GM08714 (cell line): ENCODE results near the gene DMC1.

Source experiments
- H3K4me3 ChIP-seq: fragments of 200-500 bp; sonication (Bioruptor generic); 2 replicates; pipeline ENCODE4 v1.5.1; 2014; ENCODE audit warnings: mild to moderate bottlenecking, low read length, inconsistent platforms
- ZNF274 ChIP-seq: IDR thresholded peaks from 2 replicates; pipeline ENCODE4 v1.6.1; 2012; ENCODE audit warnings: mild to moderate bottlenecking, low read depth, low read length

The DMC1 gene

DNA sequence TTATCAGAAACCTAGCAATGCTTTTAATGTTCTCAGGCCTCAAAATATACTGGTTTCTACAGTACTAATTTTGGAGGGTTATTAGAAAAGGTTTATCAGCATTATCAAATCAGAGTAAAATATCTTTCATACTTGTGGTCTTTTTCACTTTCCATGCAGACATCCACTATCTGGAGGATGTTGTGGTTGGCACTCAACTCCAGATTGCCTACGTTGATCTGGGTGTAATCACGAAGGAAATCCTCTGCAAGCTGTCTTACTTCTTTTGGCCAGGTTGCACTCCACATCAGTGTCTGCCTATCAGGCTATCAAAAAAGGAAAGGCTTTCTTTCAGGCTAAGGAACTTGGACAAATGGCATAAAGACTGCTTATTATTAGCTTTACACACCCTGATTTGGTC lies 75.5 kb downstream of the DMC1 start:
- TF ChIP-seq ZNF274 = no peak
- no peak overlapping the region for H3K4me3 ChIP-seq

DNA sequence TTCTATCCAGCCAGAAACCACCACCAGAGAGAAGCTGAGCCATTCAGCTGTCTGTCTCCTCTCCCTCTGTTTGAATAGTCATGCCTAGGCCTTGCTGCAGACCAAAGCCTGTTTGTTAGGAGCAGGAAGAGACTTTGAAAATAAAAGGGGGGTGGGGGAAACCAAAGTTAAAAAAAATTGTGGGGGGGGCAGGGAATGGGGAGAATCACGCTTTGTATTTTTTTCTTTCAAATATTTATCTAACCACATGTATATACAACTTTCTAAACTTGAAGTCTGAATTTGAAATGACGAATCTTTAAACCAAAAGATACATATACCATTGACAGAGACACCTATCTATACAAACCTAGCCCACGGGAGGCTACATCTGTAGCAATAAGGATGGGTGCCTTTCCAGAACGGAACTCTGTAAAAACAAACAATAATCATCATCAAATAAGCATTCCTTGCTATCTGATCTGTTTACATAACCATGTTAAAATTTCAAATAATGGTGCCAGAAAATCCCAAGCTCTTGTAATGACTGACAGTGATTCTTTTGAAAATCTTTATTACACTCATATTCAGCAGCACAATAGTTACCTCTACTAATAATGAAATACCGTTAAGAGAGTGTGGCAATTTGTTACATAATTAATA lies 78.2 kb downstream of the DMC1 start:
- H3K4me3 ChIP-seq = no peak overlapping the region
- TF ChIP-seq ZNF274 = no peak

DNA sequence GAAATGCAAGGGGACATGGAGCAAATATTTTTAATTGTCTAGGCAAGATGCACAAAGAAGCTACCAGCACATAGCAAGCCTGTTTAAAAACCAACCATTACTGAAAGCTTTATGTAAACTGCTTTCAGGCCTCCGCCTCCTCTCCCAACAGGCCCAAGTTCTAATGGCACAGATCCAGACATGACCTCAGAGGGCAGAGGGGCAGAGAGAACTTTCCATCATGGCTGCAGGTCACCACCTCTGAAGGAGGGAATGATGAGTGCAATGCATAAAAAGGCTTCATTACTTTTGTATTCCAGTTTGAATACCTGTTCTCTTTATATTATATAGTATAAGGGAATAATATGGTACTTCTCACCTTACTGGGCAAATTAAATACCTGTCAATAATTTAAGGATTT lies 79.1 kb downstream of the DMC1 start:
- no peak for TF ChIP-seq ZNF274
- H3K4me3 ChIP-seq = no peak overlapping the region

DNA sequence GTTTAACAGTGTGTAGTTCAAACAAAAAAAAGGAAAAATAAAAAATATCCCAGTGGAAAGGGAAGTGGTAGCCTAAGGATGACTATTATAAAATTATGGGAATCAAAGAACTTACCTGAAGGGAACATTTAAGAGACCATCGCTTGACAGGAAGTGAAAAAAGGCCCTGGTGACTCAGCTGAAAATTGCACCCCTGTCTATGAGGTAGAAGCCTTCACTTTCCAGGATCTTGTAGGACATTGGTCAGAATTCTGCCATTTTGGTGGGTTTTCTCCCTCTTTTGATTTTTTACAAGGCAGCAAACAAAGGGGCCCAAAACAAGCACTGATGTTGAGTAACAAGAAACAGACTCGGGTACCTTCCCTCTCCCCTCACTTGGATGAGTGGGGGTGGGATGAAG lies 79.5 kb downstream of the DMC1 start:
- TF ChIP-seq ZNF274 = no peak
- H3K4me3 ChIP-seq = no peak overlapping the region

DNA sequence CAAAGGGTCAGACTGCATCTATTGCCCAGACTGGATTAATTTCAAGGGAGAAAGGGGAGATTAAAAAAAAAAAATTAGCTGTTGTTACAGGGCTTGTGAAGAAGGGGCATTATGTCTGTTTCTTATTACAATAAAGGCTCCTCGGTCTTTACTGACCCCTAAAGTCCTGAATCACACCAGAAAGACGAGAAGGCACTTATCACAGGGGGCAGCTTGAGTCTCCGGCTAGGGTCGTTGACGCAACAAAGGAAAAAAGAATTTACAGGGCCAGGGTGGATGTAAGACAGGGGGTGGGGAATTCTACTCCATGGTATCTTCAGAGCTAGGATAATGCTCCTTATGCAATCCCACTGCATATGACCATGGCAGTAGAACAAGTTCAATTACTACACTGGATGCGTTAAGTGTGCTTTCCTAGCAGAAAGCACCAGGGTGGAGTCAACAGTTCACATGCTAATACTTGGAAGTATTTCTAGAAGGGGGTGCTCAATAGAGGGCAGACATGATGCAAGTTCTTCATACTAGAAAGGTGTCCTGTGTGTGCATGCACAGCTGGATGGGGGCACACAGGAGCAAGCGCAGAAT lies 80.3 kb downstream of the DMC1 start:
- no peak overlapping the region for H3K4me3 ChIP-seq
- TF ChIP-seq ZNF274 = no peak

DNA sequence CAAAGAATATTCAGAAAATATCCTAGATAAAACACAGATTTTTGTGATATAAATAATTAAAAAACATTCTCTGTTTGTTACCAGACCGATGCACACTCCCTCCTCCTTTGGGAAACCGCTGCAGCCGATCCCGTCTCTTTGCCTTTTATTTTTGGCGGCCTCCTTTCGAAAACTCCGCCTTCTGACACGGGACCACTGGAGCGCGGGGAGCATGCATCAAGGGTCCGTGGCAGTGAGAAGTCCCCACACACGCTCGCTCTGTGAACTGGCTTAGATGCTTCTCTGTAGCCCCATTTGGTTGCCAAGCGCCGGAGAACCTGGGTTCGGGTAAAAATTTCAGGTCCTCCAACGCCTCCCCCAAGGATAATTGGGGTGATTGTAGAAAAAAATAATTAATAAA lies 80.8 kb downstream of the DMC1 start:
- TF ChIP-seq ZNF274 = no peak
- H3K4me3 ChIP-seq = no peak overlapping the region

DNA sequence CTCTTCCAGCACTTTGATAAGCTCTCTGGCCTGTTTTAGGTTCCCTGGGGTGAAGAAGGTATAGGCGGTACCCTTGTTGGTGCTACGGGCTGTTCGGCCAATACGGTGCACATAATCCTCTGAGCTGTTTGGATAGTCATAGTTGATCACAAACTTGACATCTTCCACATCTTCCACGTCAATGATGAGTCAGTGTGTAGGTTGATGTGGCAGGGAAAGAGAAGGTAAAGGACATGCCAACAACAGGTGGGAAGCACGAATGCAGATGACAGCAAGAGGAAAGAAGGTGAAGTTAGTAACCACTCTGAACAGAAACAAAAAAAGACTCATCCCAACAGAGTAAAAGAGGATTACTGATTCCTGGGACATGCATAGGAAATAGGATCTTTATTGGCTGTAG lies 82.0 kb downstream of the DMC1 start:
- no peak overlapping the region for H3K4me3 ChIP-seq
- TF ChIP-seq ZNF274 = no peak

DNA sequence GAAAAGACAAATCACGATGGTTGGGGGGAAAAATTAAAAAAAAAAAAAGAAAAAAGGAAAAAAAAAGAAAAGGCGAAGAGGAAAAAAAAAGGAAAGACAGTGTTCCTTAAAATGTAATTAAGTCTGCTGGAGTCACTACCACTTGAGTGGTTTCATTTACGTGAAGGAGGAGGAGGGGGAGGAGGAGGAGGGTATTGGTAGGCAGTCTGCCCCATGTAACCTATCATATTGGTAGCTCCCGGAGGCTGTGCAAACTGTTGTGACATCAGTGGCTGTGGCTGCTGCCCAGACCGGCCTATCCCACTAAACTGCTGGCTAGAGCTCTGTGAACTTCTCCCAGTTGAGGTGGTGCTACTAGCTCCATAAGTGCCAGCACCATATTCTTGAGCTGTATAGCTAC lies 84.2 kb downstream of the DMC1 start:
- H3K4me3 ChIP-seq = no peak overlapping the region
- TF ChIP-seq ZNF274 = no peak

DNA sequence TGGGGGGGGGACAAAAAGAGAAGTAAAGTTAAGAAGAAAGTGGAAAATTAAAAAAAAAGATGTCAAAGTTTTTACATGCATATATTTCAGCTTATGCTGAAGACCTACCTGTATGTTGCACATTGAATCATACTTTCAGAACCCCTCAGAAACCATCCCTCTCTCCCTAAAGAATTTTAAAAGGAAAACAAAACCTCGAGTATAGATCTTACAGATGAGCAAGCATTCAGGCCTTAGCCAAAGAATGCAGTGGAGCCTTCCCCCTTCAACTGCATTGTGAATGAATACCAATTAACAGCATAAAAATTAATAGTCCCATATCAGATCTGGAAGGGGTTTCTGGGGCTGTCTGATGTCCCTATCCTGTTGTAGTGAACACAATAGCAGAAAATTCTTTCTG lies 85.7 kb downstream of the DMC1 start:
- TF ChIP-seq ZNF274 = no peak
- no peak overlapping the region for H3K4me3 ChIP-seq

DNA sequence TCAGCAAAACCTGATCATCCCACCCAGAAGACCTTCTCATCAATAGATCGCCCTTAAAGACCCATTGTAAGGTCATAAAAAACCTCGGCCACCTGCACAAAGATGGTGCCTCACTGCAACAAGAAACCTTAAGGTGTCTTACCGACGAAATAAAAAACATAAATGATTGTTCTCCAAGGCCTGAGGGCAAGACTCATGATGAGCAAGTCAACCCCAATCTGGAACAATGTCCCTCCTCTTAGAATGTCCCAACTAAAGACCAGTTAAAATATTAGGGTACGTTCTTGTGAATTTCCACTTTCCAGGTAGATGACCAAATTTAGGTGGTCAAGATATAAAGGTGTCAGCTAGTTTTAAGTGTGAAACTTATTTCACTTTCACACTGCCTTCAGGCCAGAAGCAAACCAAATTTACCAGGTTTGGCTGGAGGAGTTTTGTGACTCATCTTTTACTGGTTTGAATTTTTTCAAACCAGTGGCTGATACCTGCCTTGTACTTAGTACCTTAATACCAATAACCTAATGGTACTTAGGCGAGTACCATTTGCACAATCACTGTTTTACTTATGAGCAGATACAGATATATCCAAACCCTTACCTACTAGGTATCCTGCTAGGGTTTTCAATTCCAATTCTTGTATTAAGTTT lies 87.2 kb downstream of the DMC1 start:
- TF ChIP-seq ZNF274 = no peak
- H3K4me3 ChIP-seq = no peak overlapping the region

DNA sequence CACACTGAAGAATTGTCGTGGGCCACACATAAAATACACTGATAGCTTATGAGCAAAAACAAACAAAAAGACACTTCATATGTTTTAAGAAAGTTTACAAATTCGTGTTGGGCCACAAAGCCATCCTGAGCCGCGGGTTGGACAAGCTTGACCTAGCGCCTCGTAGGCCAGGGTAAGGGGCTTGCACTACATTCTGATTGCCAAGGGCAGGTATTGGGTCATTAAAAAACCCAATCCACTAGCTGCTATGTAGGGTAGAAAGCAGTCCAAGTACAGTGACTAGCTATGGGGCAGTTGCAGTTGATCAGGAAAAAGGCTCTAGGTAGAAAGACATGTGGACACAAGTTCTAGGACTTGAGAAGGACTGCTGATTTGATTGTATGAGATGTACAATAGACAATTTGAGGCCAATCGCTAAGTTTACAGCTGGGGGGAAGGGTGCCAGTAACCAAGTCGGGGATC lies 88.1 kb downstream of the DMC1 start:
- no peak for TF ChIP-seq ZNF274
- H3K4me3 ChIP-seq = no peak overlapping the region

DNA sequence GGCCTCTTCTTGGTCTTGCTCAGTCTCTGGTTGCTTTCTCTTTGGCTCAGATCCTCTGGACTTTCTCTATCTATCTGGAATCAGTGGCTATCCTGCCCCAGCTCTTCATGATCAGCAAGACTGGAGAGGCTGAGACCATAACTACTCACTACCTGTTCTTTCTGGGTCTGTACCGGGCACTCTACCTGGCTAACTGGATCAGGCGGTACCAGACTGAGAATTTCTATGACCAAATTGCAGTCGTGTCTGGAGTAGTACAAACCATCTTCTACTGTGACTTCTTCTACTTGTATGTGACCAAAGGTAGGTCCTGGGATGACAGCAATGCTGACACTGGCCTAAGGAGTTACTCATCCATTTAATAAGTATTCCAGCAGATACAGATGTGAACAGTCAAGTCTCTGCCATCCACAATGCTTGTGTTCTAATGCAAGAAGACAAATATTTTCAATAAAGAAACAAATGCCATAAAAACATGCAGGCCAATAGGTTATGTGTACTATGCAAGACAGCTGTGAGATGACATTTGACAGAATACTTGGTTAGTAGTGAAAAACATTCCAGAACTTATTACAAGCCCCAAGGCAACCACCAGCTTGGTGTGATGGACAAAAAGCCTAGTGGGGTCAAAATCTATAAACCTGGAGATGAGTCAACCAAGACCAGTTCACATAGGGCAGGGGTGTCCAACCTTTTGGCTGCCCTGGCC lies 88.7 kb downstream of the DMC1 start:
- H3K4me3 ChIP-seq = no peak overlapping the region
- TF ChIP-seq ZNF274 = no peak

DNA sequence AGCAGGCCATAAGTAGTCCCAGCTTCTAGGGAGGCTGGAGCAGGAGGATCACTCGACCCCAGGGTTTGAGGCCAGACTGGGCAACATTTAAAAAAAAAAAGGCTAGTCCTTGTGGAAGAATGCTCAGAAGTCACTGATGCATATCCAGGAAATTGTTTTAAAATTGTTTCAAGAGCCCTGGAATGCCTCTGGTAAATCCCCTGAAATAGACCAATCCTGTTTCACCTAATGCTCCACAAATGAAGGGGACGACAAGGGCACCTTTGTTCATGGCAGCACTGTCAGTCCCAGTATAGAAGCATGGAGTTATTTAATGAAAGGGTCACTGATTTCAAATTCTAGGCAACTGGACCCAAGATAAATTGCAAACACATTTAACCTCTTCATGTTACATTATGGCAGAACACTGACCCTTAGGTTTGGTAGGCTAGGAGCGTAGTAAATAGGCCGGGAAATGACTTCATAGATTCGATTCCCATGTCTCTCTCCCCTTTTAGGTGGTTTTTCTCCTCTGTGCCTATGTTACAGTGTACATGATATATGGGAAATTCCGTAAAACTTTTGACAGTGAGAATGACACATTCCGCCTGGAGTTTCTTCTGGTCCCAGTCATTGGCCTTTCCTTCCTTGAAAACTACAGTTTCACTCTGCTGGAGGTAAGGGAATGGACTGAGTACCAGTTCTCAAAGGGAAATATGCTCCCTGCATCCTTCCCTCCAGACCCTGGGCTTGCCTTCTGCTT lies 90.7 kb downstream of the DMC1 start:
- no peak overlapping the region for H3K4me3 ChIP-seq
- TF ChIP-seq ZNF274 = no peak

DNA sequence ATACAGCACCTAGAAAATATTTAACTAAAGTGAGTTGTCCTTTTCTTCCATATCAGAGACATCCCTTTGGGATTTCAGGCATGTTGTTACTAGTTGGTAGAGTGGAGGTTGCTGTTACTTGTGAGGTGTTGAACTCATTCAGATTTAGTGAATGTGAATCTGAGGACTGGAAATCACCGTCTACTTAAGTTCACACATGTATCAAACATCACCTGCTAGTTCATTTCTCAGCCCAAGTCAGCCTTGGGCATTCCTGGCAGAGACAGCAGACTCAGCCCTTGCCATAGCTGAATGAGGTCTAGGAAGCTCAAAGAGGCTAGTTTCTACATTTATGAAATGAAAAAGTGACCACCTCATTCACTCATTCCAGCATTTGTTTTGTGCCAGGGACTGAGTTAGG lies 92.4 kb downstream of the DMC1 start:
- no peak overlapping the region for H3K4me3 ChIP-seq
- TF ChIP-seq ZNF274 = no peak
